ENCODE data around the gene METAP2.
"Not testable (repeated sequence)": the region's sequence is repeated elsewhere in the genome, so short reads cannot be mapped to it uniquely, and the experiment has no call there.

The METAP2 gene

DNA sequence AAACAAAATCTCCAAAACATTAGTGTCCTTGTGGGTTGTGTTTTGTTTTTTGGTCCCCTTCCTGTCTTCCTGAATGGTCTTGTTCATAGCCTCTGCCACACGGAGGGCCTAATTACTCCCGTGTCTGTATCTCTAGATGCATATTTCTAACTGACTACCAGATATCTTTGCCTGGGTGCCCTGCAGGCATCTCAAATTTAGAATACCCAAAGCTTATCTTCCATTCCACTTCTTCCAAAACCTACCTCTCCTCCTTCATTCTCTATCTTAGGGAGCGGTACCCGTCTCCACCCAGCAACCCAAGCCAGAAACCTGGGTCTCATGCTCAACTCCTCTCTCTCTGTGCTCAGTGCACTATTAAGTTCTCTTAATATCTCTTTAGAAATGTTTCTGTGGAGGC lies 10.9 kb upstream of the METAP2 start:
- no peak for DNase-seq

DNA sequence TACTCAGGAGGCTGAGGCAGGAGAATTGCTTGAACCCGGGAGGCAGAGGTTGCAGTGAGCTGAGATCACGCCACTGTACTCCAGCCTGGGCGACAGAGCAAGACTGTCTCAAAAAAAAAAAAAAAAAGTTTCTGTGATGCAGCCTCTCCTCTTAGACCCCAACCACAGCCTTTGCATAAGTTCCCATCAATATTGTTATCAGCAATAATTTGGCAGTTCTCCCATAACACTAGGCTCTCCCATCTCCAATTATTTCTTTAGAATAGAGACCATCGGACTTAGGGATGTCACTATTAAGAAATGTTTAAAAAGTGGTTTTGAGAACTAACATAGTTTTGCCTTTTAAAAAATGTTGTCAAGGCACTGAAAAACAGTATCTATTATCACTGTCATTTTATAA lies 10.2 kb upstream of the METAP2 start:
- not testable (repeated sequence) for DNase-seq

- DNase-seq: no peak
Measured at GRCh38 chr12:95465275-95465674, 8.7 kb upstream of the METAP2 start.

DNA sequence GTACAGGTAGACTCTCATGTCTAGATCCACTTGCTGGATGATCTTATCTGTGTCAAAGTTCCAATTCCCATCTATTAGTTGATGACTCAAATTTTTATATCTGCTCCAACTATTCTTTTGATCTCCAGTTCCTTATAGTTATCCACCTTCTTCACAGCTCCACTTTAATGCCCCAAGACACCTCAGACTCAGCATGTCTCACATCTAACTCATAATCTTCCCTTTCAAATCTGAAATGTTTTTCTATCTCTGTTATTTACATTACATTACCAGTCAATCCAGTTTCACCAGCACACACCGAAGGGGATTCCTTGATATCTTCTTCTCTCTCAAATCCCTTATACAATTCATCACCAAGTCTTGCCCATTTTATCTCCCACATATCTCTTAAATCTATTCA lies 3.7 kb upstream of the METAP2 start:
- DNase-seq: no peak

DNA sequence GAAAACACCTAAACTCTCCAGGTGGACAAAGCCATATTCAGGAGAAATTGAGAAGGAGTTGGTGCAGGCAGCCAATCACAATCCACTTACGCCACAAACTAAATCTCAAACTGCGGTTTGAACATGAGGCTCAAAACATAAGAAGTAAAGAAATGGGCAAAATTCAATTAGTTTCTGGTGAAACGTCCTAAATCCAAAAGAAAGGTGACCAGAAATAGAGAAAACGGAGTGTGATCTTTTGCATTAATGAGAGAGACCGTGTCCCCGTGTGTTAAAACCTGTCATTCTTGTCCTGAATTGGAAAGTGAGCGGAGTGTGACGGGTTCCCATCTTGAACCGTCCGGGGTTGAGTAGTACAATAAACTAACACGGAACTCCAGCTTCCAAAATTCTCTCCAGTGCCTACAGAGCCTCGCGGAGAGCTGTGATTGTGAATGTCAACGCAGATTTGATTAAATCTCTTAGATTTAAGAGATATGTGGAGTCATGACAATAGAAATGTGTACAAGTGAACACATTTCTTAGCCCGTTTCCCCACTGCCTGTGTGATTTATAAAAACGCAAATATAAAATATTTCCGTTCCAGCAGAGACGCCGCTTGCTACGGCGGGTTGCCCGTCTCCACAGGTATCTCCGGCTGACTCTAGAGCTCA lies 595 bp upstream of the METAP2 start:
- peak; percentile 45 for DNase-seq

DNA sequence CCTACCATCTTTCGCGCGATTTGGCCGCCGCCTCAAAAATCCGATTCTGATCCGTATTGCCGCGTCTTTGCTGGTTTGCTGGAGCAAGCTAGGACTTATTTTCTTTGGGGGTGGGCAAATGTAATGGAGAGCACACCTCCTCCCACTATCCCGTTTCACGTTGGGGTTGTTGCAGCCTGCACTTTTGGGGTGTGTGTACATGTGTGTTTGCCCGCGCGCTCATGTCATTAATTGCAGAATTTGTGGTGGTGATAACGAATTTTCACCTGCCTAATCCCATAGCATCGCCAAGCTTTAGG lies 657 bp downstream of the METAP2 start:
- no peak for DNase-seq

DNA sequence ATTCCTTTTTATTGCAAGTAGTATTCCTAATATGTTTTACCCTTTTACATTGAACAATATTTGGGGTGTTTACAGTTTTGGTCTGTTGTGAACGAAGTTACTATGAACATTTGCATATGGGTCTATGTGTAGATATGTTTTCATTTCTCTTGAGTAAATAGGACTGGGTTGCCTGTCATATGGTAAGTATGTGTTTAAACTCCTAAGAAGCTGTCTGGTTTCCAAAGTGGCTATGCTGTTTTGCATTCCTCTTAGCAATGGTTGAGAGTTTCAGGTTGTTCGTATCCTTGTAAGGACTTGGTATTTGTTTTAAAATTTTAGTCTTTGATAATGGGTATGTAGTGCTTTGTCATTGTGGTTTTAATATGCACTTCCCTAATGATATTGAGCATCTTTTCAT lies 6.3 kb downstream of the METAP2 start:
- DNase-seq: no peak

GRCh38 chr12:95481072-95481471 lies 7.1 kb downstream of the METAP2 start:
- DNase-seq: no peak

DNA sequence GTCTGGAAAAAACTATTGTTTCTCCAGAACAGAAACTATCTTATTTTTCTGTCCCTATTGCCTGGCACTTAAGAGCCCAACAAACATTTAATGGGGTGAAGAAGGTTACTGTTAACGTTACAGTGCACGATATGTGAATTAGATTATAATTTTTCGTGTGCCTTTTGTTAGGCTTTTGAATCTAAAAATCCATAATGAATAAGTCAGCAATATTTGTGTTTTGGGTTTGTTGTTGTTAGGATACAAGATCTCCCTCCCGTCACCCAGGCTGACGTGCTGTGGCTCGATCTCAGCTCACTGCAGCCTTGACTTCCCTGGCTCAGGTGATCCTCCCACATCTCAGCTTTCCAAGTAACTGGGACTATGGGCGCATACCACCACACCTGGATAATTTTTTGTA lies 7.9 kb downstream of the METAP2 start:
- no peak for DNase-seq

DNA sequence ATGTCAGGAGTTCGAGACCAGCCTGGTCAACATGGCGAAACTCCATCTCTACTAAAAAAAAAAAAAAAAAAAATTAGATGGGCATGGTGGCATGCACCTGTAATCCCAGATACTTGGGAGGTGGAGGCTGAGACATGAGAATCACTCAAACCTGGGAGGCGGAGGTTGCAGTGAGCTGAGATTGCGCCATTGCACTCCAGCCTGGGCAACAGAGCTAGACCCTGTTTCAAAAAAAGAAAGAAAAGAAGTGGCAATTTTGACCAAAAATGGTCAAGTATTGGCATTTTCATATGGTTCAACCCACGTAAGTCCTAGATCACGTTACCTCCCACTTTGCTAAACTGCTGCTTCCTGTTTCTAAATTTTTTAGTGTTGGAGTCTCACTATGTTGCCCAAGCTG lies 8.6 kb downstream of the METAP2 start:
- not testable (repeated sequence) for DNase-seq

- no peak for DNase-seq
Measured at GRCh38 chr12:95484524-95484923, 10.6 kb downstream of the METAP2 start.

DNA sequence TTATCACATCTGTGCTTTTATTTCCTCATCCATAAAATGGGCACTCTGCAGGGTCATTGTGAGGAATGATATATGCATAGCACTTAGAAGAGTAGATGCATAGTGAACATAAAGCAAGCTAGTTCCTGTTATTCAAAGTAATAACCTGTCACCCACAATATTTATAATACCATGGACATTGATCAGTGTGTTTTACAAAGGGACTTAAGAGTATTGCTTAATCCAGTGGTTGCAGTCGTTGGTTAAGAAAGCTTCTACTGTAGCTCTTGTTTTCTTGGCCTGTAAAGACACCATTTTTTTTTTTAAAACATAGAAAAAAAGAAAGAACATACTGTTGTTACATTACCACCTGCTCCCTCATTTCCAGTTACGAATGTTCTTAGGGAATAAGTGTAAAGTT lies 13.1 kb downstream of the METAP2 start:
- DNase-seq: no peak

- DNase-seq: no peak
Measured at GRCh38 chr12:95492462-95492861, 18.5 kb downstream of the METAP2 start.

DNA sequence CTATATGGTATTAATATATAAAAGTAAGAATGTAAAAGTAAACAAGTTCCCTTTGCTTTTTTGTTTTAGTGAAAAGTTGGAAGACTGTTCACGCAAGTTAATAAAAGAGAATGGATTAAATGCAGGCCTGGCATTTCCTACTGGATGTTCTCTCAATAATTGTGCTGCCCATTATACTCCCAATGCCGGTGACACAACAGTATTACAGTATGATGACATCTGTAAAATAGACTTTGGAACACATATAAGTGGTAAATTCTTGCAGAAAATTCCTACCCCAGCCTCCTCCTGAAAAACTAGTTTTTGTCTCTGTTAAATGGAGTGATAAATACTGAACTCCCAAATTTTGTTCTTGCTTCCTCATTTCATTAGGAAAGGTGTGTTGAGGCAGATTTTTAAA lies 20.9 kb downstream of the METAP2 start:
- DNase-seq: no peak

GRCh38 chr12:95495433-95495832 lies 21.5 kb downstream of the METAP2 start:
- DNase-seq: no peak

DNA sequence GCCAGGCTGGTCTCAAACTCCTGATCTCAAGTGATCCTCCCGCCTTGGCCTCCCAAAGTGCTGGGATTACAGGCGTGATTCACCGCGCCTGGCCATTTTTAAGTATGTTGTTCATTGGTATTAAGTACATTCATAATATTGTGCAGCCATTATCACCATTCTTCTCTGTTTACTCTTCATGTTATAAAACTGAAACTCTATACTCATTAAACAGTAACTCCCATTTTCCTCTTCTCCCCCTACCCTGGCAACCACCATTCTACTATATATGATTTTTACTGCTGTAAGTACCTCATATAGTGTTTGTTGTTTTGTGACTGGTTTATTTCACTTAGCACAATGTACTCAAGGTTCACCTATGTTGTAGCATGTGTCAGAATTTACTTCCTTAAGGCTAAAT lies 23.1 kb downstream of the METAP2 start:
- DNase-seq: no peak

- no peak for DNase-seq
Measured at GRCh38 chr12:95498968-95499367, 25.0 kb downstream of the METAP2 start.

- no peak for DNase-seq
Measured at GRCh38 chr12:95499772-95500171, 25.8 kb downstream of the METAP2 start.

- no peak for DNase-seq
Measured at GRCh38 chr12:95504140-95504539, 30.2 kb downstream of the METAP2 start.

DNA sequence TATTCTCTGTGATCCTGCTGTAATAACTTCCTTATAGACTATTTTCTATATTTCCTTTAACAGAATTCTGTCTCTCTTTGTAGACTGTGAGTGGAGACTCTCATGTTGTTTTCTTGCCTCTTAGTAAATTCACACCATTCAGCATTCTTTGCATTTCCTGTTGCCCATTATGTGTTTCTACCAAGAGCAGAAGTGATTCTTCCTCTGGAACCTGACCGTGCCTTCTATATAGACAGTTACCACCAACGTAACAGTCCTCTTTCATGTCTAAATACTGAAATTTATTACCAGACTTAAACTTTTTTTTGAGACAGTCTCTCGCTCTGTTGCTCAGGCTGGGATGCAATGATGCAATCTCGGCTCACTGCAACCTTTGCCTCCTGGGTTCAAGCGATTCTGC lies 31.1 kb downstream of the METAP2 start:
- no peak for DNase-seq

- DNase-seq: no peak
Measured at GRCh38 chr12:95506707-95507523, 33.0 kb downstream of the METAP2 start.

DNA sequence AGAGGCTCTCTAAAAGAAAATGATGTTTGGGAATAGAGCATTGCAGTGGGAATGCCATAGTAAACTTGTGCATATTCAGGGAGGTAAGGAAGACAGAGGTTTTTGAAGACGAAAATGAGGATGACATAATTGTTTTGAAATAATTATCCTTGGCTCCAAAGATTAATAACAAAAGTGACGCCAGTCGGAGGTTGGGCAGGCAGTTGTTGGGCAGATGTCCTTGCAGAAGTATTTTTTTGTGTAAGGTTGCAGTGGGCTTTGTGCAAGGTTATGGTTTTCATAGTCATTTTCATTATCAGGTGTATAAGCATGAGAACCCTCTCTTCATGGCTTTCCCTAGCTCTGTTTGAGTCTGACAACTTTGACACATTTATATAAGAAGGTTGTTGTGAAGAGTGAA lies 35.3 kb downstream of the METAP2 start:
- DNase-seq: no peak

GRCh38 chr12:95511977-95512376 lies 38.0 kb downstream of the METAP2 start:
- DNase-seq: no peak

GRCh38 chr12:95513599-95513998 lies 39.6 kb downstream of the METAP2 start:
- DNase-seq: no peak

DNA sequence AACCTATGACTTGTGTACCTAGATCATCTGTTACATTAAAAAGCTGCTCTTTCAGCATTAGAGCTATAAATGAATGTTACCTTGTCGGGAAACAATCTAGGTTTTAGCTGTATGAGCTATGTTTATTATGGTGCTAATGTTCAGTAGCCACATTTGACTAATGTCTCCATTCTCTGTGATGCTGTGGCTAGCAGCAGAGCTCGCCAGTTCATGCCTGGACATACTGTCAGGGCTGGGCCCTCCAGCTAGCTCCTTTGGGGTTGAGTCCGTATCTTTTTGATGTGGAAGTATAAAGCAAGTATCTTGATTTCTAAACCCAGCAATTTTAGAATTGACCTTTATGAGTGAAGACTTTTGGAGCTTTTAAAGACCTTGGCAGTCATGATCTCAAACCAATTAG lies 41.2 kb downstream of the METAP2 start:
- no peak for DNase-seq

Measured in inflammatory macrophage treated with lipopolysaccharide for 4 hours (primary cell).